ENCODE results near the gene FYB2. TPM values are rescaled to one million over a fixed set of nuclear protein-coding genes. Genes with fewer than 3 reads are reported as not detected.

Gene FYB2
- total RNA-seq, 1 donor from 2014 or later, result not detected

- Histone ChIP-seq H3K36me3 (ENCODE audit: control insufficient read depth, insufficient read depth, low read length) (no peaks in the 10 kb centered on the region), H3K27me3 (ENCODE audit: control insufficient read depth, insufficient read depth, low read length) (no peaks in the 10 kb centered on the region), H3K4me3 (ENCODE audit: low read depth, low read length) (no peak overlapping the region)
- no peak for TF ChIP-seq CTCF (IDR thresholded peaks at IDR 0.05; ENCODE audit: insufficient read depth, low read length, poor library complexity, severe bottlenecking)
- DNase-seq (ENCODE audit: low read depth), result peak; percentile 94
Measured at GRCh38 chr1:56837244-56837939, 18.2 kb upstream of the FYB2 start.

- Histone ChIP-seq H3K27me3 (ENCODE audit: control insufficient read depth, insufficient read depth, low read length) (no peaks in the 10 kb centered on the region), H3K36me3 (ENCODE audit: control insufficient read depth, insufficient read depth, low read length) (no peaks in the 10 kb centered on the region), H3K4me3 (ENCODE audit: low read depth, low read length) (no peak overlapping the region)
- no peak for TF ChIP-seq CTCF (IDR thresholded peaks at IDR 0.05; ENCODE audit: insufficient read depth, low read length, poor library complexity, severe bottlenecking)
- no peak for DNase-seq (ENCODE audit: low read depth)
Measured at GRCh38 chr1:56836359-56836758, 17.2 kb upstream of the FYB2 start.

- Histone ChIP-seq H3K36me3 (ENCODE audit: control insufficient read depth, insufficient read depth, low read length) (no peaks in the 10 kb centered on the region), H3K27me3 (ENCODE audit: control insufficient read depth, insufficient read depth, low read length) (no peaks in the 10 kb centered on the region), H3K4me3 (ENCODE audit: low read depth, low read length) (no peak overlapping the region)
- TF ChIP-seq CTCF (IDR thresholded peaks at IDR 0.05; ENCODE audit: insufficient read depth, low read length, poor library complexity, severe bottlenecking), result no peak
- DNase-seq (ENCODE audit: low read depth), result no peak
Measured at GRCh38 chr1:56835657-56836056, 16.5 kb upstream of the FYB2 start.

- no peak for TF ChIP-seq CTCF (IDR thresholded peaks at IDR 0.05; ENCODE audit: insufficient read depth, low read length, poor library complexity, severe bottlenecking)
- Histone ChIP-seq H3K36me3 (ENCODE audit: control insufficient read depth, insufficient read depth, low read length) (no peaks in the 10 kb centered on the region), H3K27me3 (ENCODE audit: control insufficient read depth, insufficient read depth, low read length) (no peaks in the 10 kb centered on the region), H3K4me3 (ENCODE audit: low read depth, low read length) (no peak overlapping the region)
- DNase-seq (ENCODE audit: low read depth), result no peak
Measured at GRCh38 chr1:56834137-56834900, 15.1 kb upstream of the FYB2 start.

GRCh38 chr1:56833088-56833487 is 13.9 kb upstream of the FYB2 start:
- H3K27me3 ChIP-seq (ENCODE audit: control insufficient read depth, insufficient read depth, low read length), result no peaks in the 10 kb centered on the region
- no peak for TF ChIP-seq CTCF (IDR thresholded peaks at IDR 0.05; ENCODE audit: insufficient read depth, low read length, poor library complexity, severe bottlenecking)
- no peak overlapping the region for H3K4me3 ChIP-seq (ENCODE audit: low read depth, low read length)
- H3K36me3 ChIP-seq (ENCODE audit: control insufficient read depth, insufficient read depth, low read length), result no peaks in the 10 kb centered on the region
- DNase-seq (ENCODE audit: low read depth), result no peak
